Stomach (tissue), 4 donors: ENCODE results near the gene OR51S1.

Source experiments
- CTCF ChIP-seq, 7 experiments: fragments of 450-650 bp in 4 of 7; fragments of 200-600 bp in 3 of 7; sonication (generic) in 3 of 7; IDR thresholded peaks; one replicate each; pipeline ENCODE4 v1.5.1; 2016 to 2019; ENCODE audit warnings: antibody characterized with exemption in 7 of 7, control low read depth in 2 of 7, mild to moderate bottlenecking in 1 of 7
- POLR2A ChIP-seq, 4 donors: fragments of 450-650 bp; IDR thresholded peaks; one replicate each; pipeline ENCODE4 v1.6.1; 2016; ENCODE audit warnings: antibody characterized with exemption in 4 of 4, control low read depth in 2 of 4, mild to moderate bottlenecking in 1 of 4, moderate library complexity in 1 of 4

- TF ChIP-seq CTCF (IDR thresholded peaks at IDR 0.05) (no peak), POLR2A (IDR thresholded peaks at IDR 0.05) (no peak)
Observed at GRCh38 chr11:4890279-4890678, 41.3 kb upstream of the OR51S1 start.
